H1 (cell line): ENCODE results near the gene PRXL2B. TPM values are rescaled to one million over a fixed set of nuclear protein-coding genes. Genes with fewer than 3 reads are reported as not detected.

Experiments used
- CTCF ChIA-PET: fragments of 300-600 bp; sonication (Branson Sonifier 250); formaldehyde crosslinking; loops from one replicate; lab custom pipeline; 2021; ENCODE audit not compliant: partially characterized antibody; lab: Charles Lee
- POLR2A ChIA-PET: fragments of 300-600 bp; sonication (Branson Sonifier 250); formaldehyde crosslinking; loops from one replicate; lab custom pipeline; 2021; ENCODE audit warnings: inconsistent platforms; ENCODE audit not compliant: partially characterized antibody; lab: Charles Lee
- DNase-seq, 2 experiments: peaks; one replicate each; pipeline versions ENCODE4 v3.0.0 to v3.0.0-alpha.2; 2010 to 2022; ENCODE audit warnings: low spot score in 2 of 2, low read depth in 1 of 2, mixed read lengths in 1 of 2
- FAIRE-seq: peaks from 2 replicates; lab custom pipeline; 2011; peaks lifted over from hg19 to GRCh38; lab: Jason Lieb, UNC
- H2AFZ ChIP-seq: 2 replicates; pipeline ENCODE4 v1.8.1; 2012; ENCODE audit warnings: low read length, inconsistent platforms
- H2AK5ac ChIP-seq: 2 replicates; pipeline ENCODE4 v1.6.1; 2013; ENCODE audit warnings: low read depth, low read length
- H2BK120ac ChIP-seq: replicated peaks from 2 replicates; pipeline ENCODE3; 2013; ENCODE audit warnings: low read depth, low read length, inconsistent platforms
- H2BK12ac ChIP-seq: 2 replicates; pipeline ENCODE4 v1.6.1; 2013; ENCODE audit warnings: low read depth, low read length
- H2BK15ac ChIP-seq: 2 replicates; pipeline ENCODE4 v1.6.1; 2013; ENCODE audit warnings: low read length
- H2BK20ac ChIP-seq: 2 replicates; pipeline ENCODE4 v1.6.1; 2013; ENCODE audit warnings: low read length
- H2BK5ac ChIP-seq: 2 replicates; pipeline ENCODE4 v1.6.1; 2013; ENCODE audit warnings: low read depth, low read length
- H3K14ac ChIP-seq: 2 replicates; pipeline ENCODE4 v1.6.1; 2013; ENCODE audit warnings: inconsistent platforms; ENCODE audit not compliant: insufficient read length
- H3K18ac ChIP-seq: 2 replicates; pipeline ENCODE4 v1.6.1; 2013; ENCODE audit warnings: low read length; ENCODE audit errors: extremely low read depth
- H3K23ac ChIP-seq: 2 replicates; pipeline ENCODE4 v1.6.1; 2013; ENCODE audit warnings: inconsistent platforms; ENCODE audit not compliant: insufficient read length
- H3K23me2 ChIP-seq: 2 replicates; pipeline ENCODE4 v1.6.1; 2013; ENCODE audit warnings: low read depth, low read length
- H3K27ac ChIP-seq: 2 replicates; pipeline ENCODE4 v1.6.1; 2011; ENCODE audit warnings: low read depth, low read length, inconsistent platforms
- H3K27me3 ChIP-seq, 4 experiments: replicated peaks in 1 of 4; 1 replicate in 1 of 4; 2 replicates in 3 of 4; pipeline versions ENCODE4 v1.6.1 to v1.8.1; 2011 to 2013; ENCODE audit warnings: low read length in 3 of 4, mild to moderate bottlenecking in 3 of 4, inconsistent platforms in 2 of 4, mixed read lengths in 2 of 4, moderate library complexity in 1 of 4; ENCODE audit not compliant: control insufficient read depth in 3 of 4, insufficient read depth in 3 of 4; ENCODE audit errors: extremely low read depth in 1 of 4
- H3K36me3 ChIP-seq, 4 experiments: 2 replicates each; pipeline versions ENCODE4 v1.6.1 to v1.8.1; 2011 to 2013; ENCODE audit warnings: mild to moderate bottlenecking in 4 of 4, low read length in 3 of 4, moderate library complexity in 2 of 4, control low read depth in 1 of 4, inconsistent platforms in 1 of 4; ENCODE audit not compliant: insufficient read depth in 4 of 4, control insufficient read depth in 2 of 4
- H3K4ac ChIP-seq: replicated peaks from 2 replicates; pipeline ENCODE3; 2013; ENCODE audit warnings: low read length, low read depth, mixed read lengths, inconsistent platforms; ENCODE audit not compliant: insufficient read length
- H3K4me1 ChIP-seq, 4 experiments: replicated peaks in 1 of 4; 1 replicate in 1 of 4; 2 replicates in 3 of 4; pipeline versions ENCODE4 v1.6.1 to v1.8.1; 2011 to 2013; ENCODE audit warnings: low read length in 3 of 4, inconsistent platforms in 2 of 4, mixed read lengths in 1 of 4; ENCODE audit not compliant: insufficient read depth in 4 of 4, control insufficient read depth in 3 of 4
- H3K4me2 ChIP-seq, 2 experiments: 2 replicates each; pipeline versions ENCODE4 v1.6.1 to v1.8.1; 2011 to 2013; ENCODE audit warnings: low read depth in 2 of 2, low read length in 2 of 2, control low read depth in 1 of 2, inconsistent platforms in 1 of 2, mild to moderate bottlenecking in 1 of 2; ENCODE audit not compliant: insufficient read depth in 1 of 2
- H3K4me3 ChIP-seq, 4 experiments: fragments of 200-600, 300-600 bp in 1 of 4; sonication (generic), shearing (Covaris generic), sonication (Bioruptor Twin) in 1 of 4; 2 replicates each; pipeline versions ENCODE4 v1.5.1 to v1.8.1; 2011 to 2016; ENCODE audit warnings: low read length in 4 of 4, low read depth in 3 of 4, control low read depth in 2 of 4, inconsistent platforms in 2 of 4, mild to moderate bottlenecking in 2 of 4, mixed read lengths in 1 of 4, moderate library complexity in 1 of 4; ENCODE audit not compliant: insufficient read depth in 2 of 4; ENCODE audit errors: extremely low read depth in 1 of 4
- H3K56ac ChIP-seq: replicated peaks from 2 replicates; pipeline ENCODE3; 2013; ENCODE audit warnings: low read depth, mild to moderate bottlenecking, mixed read lengths, low read length, inconsistent platforms; ENCODE audit not compliant: insufficient read length
- H3K79me1 ChIP-seq: 2 replicates; pipeline ENCODE4 v1.6.1; 2013; ENCODE audit warnings: low read depth, low read length, control low read depth
- H3K79me2 ChIP-seq, 2 experiments: 2 replicates each; pipeline versions ENCODE4 v1.6.1 to v1.8.1; 2012 to 2013; ENCODE audit warnings: low read length in 2 of 2, mild to moderate bottlenecking in 2 of 2, inconsistent platforms in 1 of 2; ENCODE audit not compliant: insufficient read depth in 2 of 2, control insufficient read depth in 1 of 2
- H3K9ac ChIP-seq, 4 experiments: replicated peaks in 1 of 4; 1 replicate in 1 of 4; 2 replicates in 3 of 4; pipeline versions ENCODE4 v1.6.1 to v1.8.1; 2011 to 2013; ENCODE audit warnings: low read depth in 3 of 4, low read length in 3 of 4, control low read depth in 2 of 4, mild to moderate bottlenecking in 2 of 4, moderate library complexity in 2 of 4, inconsistent platforms in 1 of 4; ENCODE audit errors: extremely low read depth in 1 of 4
- H3K9me3 ChIP-seq, 2 experiments: 2 replicates each; pipeline versions ENCODE4 v1.6.1 to v1.8.1; 2012 to 2013; ENCODE audit warnings: mild to moderate bottlenecking in 2 of 2, moderate library complexity in 2 of 2, control low read depth in 1 of 2, inconsistent platforms in 1 of 2, low read depth in 1 of 2, low read length in 1 of 2, mixed read lengths in 1 of 2; ENCODE audit not compliant: insufficient read depth in 2 of 2
- H4K20me1 ChIP-seq, 2 experiments: replicated peaks in 1 of 2; 2 replicates each; pipeline versions ENCODE3 to v1.8.1; 2011 to 2013; ENCODE audit warnings: inconsistent platforms in 2 of 2, low read length in 2 of 2, mild to moderate bottlenecking in 1 of 2; ENCODE audit not compliant: insufficient read depth in 2 of 2, control insufficient read depth in 1 of 2
- H4K5ac ChIP-seq: 2 replicates; pipeline ENCODE4 v1.6.1; 2013; ENCODE audit warnings: low read length, low read depth, mixed read lengths, inconsistent platforms; ENCODE audit not compliant: insufficient read length
- H4K8ac ChIP-seq: 2 replicates; pipeline ENCODE4 v1.8.0; 2013; ENCODE audit warnings: mild to moderate bottlenecking, moderate library complexity, low read length, inconsistent platforms; ENCODE audit not compliant: insufficient read depth; ENCODE audit errors: extremely low read depth
- H4K91ac ChIP-seq: replicated peaks from 2 replicates; pipeline ENCODE3; 2013; ENCODE audit warnings: low read length, mixed read lengths, inconsistent platforms; ENCODE audit not compliant: insufficient read length
- HDAC2 ChIP-seq, 2 experiments: fragments of 300-600 bp in 1 of 2; sonication (generic) in 1 of 2; IDR thresholded peaks; 2 replicates each; pipeline ENCODE4 v1.6.1; 2011 to 2012; ENCODE audit warnings: low read depth in 2 of 2, low read length in 2 of 2, mild to moderate bottlenecking in 2 of 2, moderate library complexity in 2 of 2, borderline replicate concordance in 1 of 2, inconsistent platforms in 1 of 2
- HDAC6 ChIP-seq: IDR thresholded peaks from one replicate; pipeline ENCODE4 v1.7.1; 2012; ENCODE audit warnings: low read depth, mild to moderate bottlenecking, inconsistent platforms, low read length, moderate library complexity
- SIRT6 ChIP-seq: IDR thresholded peaks from one replicate; pipeline ENCODE4 v1.7.1; 2012; ENCODE audit warnings: low read length, inconsistent platforms
- WGBS, 2 experiments: shearing (Covaris generic) in 1 of 2; methylation state at CpG; one replicate each; pipeline versions ENCODE4 v1.1.6 to v1.1.7; 2013 to 2015; ENCODE audit warnings: low lambda C conversion rate in 2 of 2, mixed read lengths in 2 of 2, inconsistent platforms in 1 of 2, low coverage in 1 of 2, missing lambda C conversion rate in 1 of 2; ENCODE audit not compliant: insufficient replicate concordance in 2 of 2, insufficient coverage in 1 of 2, insufficient read length in 1 of 2; ENCODE audit errors: extremely low coverage in 1 of 2, missing lambda C conversion rate in 1 of 2; 5-methylcytosine and 5-hydroxymethylcytosine counted together
- polyA plus RNA-seq, 7 experiments: library from polyadenylated mRNA; depleted of rRNA in 3 of 7; stranded (reverse) in 5 of 7; unstranded in 2 of 7; fragments of >200 nt in 5 of 7; fragments of 200-250 nt in 2 of 7; gene quantifications; 1 replicate in 5 of 7; 2 replicates in 1 of 7; 4 replicates in 1 of 7; pipeline versions ENCODE4 v1.2.1 to v1.2.3, GENCODE V29; 2011 to 2013; ENCODE audit warnings: missing spikeins in 2 of 7, mixed read lengths in 2 of 7
- total RNA-seq: library from RNA; stranded (reverse); fragmentation: NEBNext Ultra II Directional; extraction: Animal tissue kit (Norgen Biotek cat#: 25700); gene quantifications from 2 replicates; pipeline ENCODE4 v1.2.1, GENCODE V29; 2021
- TF ChIP-seq, protein P1 (sequence below): IDR thresholded peaks from 2 replicates; pipeline ENCODE4 v1.6.1; 2011; ENCODE audit warnings: low read length, improper control_type of control experiment

Gene PRXL2B
- total and polyA plus RNA-seq, 2 of the 8 experiments (the other 6 are each of a cell fraction or from before 2014, with no cell fraction given): 35.3 to 46.0 TPM

DNA sequence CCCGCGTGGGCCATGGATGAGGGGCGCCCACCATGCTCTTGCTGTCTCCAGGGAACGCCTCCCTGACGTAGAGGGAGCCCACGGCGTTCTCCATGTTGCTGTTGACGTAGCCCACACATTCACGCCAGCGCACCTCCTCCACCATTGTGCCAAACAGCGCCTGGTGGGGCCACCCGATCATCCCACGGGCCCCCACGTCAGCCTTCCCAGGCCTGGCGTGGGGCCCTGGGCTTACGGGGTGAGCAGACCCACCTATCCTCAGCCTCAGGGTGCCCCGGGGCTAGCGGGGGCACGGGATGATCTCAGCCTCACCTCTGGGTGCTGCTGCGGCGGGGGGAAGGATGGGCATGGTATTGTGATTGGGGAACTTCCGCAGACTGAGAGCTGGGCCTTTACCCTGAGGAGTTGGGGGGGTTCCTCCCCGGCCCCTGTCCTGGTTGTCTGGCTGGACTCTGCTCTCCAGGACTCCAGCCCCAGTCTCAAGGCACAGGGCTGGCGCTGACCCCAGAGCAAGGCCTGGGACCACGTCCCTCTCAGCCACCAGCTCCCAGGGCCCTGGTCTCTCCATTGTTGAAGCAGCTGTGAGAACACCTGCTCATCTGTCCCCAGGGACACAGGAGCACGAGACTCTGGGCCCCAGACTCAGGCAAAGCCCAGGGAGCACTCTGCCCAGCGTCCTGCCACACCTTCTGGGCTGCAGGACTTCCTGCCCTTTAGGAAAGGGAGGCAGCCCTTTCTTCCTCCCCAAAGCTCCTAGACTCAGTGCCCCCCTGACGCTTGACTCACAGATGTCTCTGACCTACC, 10.2 kb downstream of the PRXL2B start:
- H3K4me3 ChIP-seq: no peak overlapping the region
- WGBS, 2 experiments: 88% methylated on average over 20 of the region's 28 CpGs; no CpG with 5 or more reads in 1 of the 2 experiments
- H3K23ac ChIP-seq: no peak overlapping the region
- H3K14ac ChIP-seq: no peak overlapping the region
- H2BK15ac ChIP-seq: no peak overlapping the region
- no peak overlapping the region for H2AFZ ChIP-seq
- ChIA-PET CTCF (interaction anchor here (0.6 kb wide), 1 partner anchor 548 kb away, joined by 3 read pairs; no protein-coding TSS in a partner anchor), POLR2A (no interaction called here)
- no peak overlapping the region for H3K4ac ChIP-seq
- TF ChIP-seq, protein P1, sequence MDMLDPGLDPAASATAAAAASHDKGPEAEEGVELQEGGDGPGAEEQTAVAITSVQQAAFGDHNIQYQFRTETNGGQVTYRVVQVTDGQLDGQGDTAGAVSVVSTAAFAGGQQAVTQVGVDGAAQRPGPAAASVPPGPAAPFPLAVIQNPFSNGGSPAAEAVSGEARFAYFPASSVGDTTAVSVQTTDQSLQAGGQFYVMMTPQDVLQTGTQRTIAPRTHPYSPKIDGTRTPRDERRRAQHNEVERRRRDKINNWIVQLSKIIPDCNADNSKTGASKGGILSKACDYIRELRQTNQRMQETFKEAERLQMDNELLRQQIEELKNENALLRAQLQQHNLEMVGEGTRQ: no peak
- TF ChIP-seq HDAC6 (no peak), HDAC2 (IDR thresholded peaks at IDR 0.05; ENCODE audit: borderline replicate concordance in 1 of 2, low read depth in 2 of 2, low read length in 2 of 2) (no peak), SIRT6 (no peak)
- no peak overlapping the region for H4K5ac ChIP-seq
- no peak overlapping the region for H2BK5ac ChIP-seq
- H3K79me1 ChIP-seq: no peaks in the 10 kb centered on the region
- H3K27ac ChIP-seq: no peak overlapping the region
- no peak overlapping the region for H2AK5ac ChIP-seq
- FAIRE-seq (no peak), DNase-seq (no peak)
- no peaks in the 10 kb centered on the region for H4K20me1 ChIP-seq
- H3K9ac ChIP-seq: no peak overlapping the region
- no peaks in the 10 kb centered on the region for H3K23me2 ChIP-seq
- H3K18ac ChIP-seq: no peak overlapping the region
- no peak overlapping the region for H2BK20ac ChIP-seq
- no peaks in the 10 kb centered on the region for H3K36me3 ChIP-seq
- H3K4me2 ChIP-seq: no peak overlapping the region
- no peaks in the 10 kb centered on the region for H3K27me3 ChIP-seq
- H3K79me2 ChIP-seq: no peaks in the 10 kb centered on the region
- H3K9me3 ChIP-seq: peaks cover 0 to 3% of the 10 kb centered on the region in 2 experiments; a peak in 2 of 4 replicates
- H3K4me1 ChIP-seq: no peaks in the 10 kb centered on the region
- H4K8ac ChIP-seq: no peak overlapping the region
- no peak overlapping the region for H3K56ac ChIP-seq
- no peak overlapping the region for H4K91ac ChIP-seq
- H2BK120ac ChIP-seq: no peak overlapping the region
- H2BK12ac ChIP-seq: no peak overlapping the region
